ENCODE data around the gene ZFAND2B.

Gene ZFAND2B

GRCh38 chr2:219204425-219205164 lies 2.0 kb upstream of the ZFAND2B start:
- no peak for DNase-seq

GRCh38 chr2:219205165-219205538 lies 1.4 kb upstream of the ZFAND2B start:
- DNase-seq, result no peak

GRCh38 chr2:219205981-219206327 lies 628 bp upstream of the ZFAND2B start:
- no peak for DNase-seq

- DNase-seq, result no peak
Observed at GRCh38 chr2:219207134-219207883, 727 bp downstream of the ZFAND2B start.

- DNase-seq, result no peak
Observed at GRCh38 chr2:219207884-219208740, 1.5 kb downstream of the ZFAND2B start.

GRCh38 chr2:219209236-219210195 lies 2.9 kb downstream of the ZFAND2B start:
- DNase-seq, result no peak

GRCh38 chr2:219210196-219210885 lies 3.8 kb downstream of the ZFAND2B start:
- DNase-seq, result no peak

- no peak for DNase-seq
Observed at GRCh38 chr2:219210886-219211362, 4.3 kb downstream of the ZFAND2B start.

GRCh38 chr2:219213026-219213415 lies 6.4 kb downstream of the ZFAND2B start:
- DNase-seq, result no peak

GRCh38 chr2:219213486-219214071 lies 7.0 kb downstream of the ZFAND2B start:
- DNase-seq, result no peak

- no peak for DNase-seq
Observed at GRCh38 chr2:219214141-219214540, 7.6 kb downstream of the ZFAND2B start.

- DNase-seq, result no peak
Observed at GRCh38 chr2:219214786-219215185, 8.2 kb downstream of the ZFAND2B start.

- no peak for DNase-seq
Observed at GRCh38 chr2:219215871-219216534, 9.4 kb downstream of the ZFAND2B start.

- no peak for DNase-seq
Observed at GRCh38 chr2:219216535-219216915, 9.9 kb downstream of the ZFAND2B start.

- no peak for DNase-seq
Observed at GRCh38 chr2:219218217-219218731, 11.7 kb downstream of the ZFAND2B start.

- DNase-seq, result peak; percentile 93
Observed at GRCh38 chr2:219218732-219219701, 12.4 kb downstream of the ZFAND2B start, which contains the start of gene ABCB6. Gene ABCB6, minus strand, starts transcription at chr2:219218958. Its CDS starts 285 bp downstream, at chr2:219218673.

- DNase-seq, result no peak
Observed at GRCh38 chr2:219219784-219220532, 13.4 kb downstream of the ZFAND2B start.
